Neural crest cell (in vitro differentiated cells): ENCODE results near the gene CREB3L4. TPM values are rescaled to one million over a fixed set of nuclear protein-coding genes. Genes with fewer than 3 reads are reported as not detected.

Source experiments
- DNase-seq: peaks from one replicate; pipeline ENCODE4 v3.0.0; 2021; ENCODE audit warnings: low read depth, mixed read lengths, low spot score
- H3K27ac Mint-ChIP-seq: one replicate; pipeline ENCODE4 v1.8.0; 2021; ENCODE audit warnings: mild to moderate bottlenecking, mixed read lengths; ENCODE audit not compliant: unreplicated experiment
- H3K27me3 Mint-ChIP-seq: 2 replicates; pipeline ENCODE4 v1.8.0; 2021; ENCODE audit warnings: low read depth, mild to moderate bottlenecking, mixed read lengths
- H3K36me3 Mint-ChIP-seq: 2 replicates; pipeline ENCODE4 v1.8.0; 2021; ENCODE audit warnings: low read depth, mild to moderate bottlenecking, mixed read lengths
- H3K4me1 Mint-ChIP-seq: 2 replicates; pipeline ENCODE4 v1.8.0; 2021; ENCODE audit warnings: mixed read lengths
- H3K4me3 Mint-ChIP-seq: one replicate; pipeline ENCODE4 v1.8.0; 2021; ENCODE audit warnings: mild to moderate bottlenecking, mixed read lengths
- H3K9me3 Mint-ChIP-seq: 2 replicates; pipeline ENCODE4 v1.8.0; 2021; ENCODE audit warnings: mixed read lengths
- total RNA-seq: library from RNA; stranded (reverse); gene quantifications from 2 replicates; pipeline ENCODE4 v1.2.1, GENCODE V29; 2021
- TF ChIP-seq, protein P1 (sequence below): fragments of 200-600 bp; sonication (generic); conservative IDR thresholded peaks from 2 replicates; pipeline ENCODE4 v1.5.0; 2021; ENCODE audit warnings: antibody characterized with exemption, mild to moderate bottlenecking

The CREB3L4 gene
- total RNA-seq, 1 donor from 2014 or later, result 20.0 TPM

DNA sequence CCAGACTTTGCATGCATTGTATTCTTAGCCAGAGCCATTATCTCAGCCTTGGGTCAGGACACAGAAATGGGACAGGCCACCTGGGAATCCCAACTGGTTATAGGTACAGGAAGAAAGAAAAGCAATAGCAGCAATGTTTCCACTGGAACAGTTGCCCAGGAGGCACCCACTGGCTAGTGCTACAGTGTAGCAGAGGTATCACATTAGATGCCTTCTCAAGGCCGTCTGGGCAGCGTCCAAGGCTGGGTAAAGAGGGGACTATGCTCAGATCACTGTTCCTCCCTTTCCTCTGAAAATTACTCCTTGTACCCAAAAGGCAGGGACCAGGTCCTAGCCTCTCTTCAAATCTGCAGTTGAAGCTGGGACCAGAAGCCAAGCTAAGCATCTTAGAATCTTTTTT lies 2.6 kb downstream of the CREB3L4 start:
- TF ChIP-seq, protein P1, sequence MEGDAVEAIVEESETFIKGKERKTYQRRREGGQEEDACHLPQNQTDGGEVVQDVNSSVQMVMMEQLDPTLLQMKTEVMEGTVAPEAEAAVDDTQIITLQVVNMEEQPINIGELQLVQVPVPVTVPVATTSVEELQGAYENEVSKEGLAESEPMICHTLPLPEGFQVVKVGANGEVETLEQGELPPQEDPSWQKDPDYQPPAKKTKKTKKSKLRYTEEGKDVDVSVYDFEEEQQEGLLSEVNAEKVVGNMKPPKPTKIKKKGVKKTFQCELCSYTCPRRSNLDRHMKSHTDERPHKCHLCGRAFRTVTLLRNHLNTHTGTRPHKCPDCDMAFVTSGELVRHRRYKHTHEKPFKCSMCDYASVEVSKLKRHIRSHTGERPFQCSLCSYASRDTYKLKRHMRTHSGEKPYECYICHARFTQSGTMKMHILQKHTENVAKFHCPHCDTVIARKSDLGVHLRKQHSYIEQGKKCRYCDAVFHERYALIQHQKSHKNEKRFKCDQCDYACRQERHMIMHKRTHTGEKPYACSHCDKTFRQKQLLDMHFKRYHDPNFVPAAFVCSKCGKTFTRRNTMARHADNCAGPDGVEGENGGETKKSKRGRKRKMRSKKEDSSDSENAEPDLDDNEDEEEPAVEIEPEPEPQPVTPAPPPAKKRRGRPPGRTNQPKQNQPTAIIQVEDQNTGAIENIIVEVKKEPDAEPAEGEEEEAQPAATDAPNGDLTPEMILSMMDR, result no peak
- no peaks in the 10 kb centered on the region for H3K27me3 Mint-ChIP-seq
- peaks cover 7% of the 10 kb centered on the region for H3K36me3 Mint-ChIP-seq
- no peak overlapping the region for H3K27ac Mint-ChIP-seq
- no peaks in the 10 kb centered on the region for H3K9me3 Mint-ChIP-seq
- no peak for DNase-seq
- peak overlapping the region; percentile 57 for H3K4me3 Mint-ChIP-seq
- H3K4me1 Mint-ChIP-seq, result peaks cover 34% of the 10 kb centered on the region

DNA sequence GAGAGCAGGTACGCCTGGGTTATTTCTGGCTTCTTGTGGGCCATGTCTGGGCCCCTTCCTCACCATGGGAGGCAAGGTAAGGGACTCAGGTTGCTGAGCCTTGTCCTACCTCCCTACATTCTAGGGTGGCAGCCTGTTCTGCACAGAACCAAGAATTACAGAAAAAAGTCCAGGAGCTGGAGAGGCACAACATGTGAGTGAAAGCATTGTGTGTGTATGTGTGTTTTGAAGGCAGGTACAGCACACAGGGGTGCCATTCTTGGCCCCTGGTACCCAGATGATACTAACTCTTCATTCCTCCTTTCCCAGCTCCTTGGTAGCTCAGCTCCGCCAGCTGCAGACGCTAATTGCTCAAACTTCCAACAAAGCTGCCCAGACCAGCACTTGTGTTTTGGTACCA lies 5.4 kb downstream of the CREB3L4 start:
- H3K27ac Mint-ChIP-seq, result no peak overlapping the region
- H3K4me3 Mint-ChIP-seq, result peak overlapping the region; percentile 75
- H3K9me3 Mint-ChIP-seq, result no peaks in the 10 kb centered on the region

DNA sequence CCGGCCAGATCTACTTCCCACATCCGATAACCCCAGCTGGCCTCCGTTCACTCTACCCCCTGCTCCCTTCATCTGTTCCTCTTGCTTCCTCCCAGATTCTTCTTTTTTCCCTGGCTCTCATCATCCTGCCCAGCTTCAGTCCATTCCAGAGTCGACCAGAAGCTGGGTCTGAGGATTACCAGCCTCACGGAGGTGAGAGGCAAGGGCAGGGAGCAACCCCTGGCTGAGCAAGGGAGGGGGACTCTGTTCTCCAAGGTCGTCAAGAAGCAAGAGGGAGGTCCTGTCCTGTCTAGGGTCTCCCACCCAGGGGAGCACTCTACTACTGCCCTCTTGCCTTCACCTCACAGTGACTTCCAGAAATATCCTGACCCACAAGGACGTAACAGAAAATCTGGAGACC lies 5.8 kb downstream of the CREB3L4 start:
- Mint-ChIP-seq H3K27me3 (no peaks in the 10 kb centered on the region), H3K4me1 (peaks cover 35% of the 10 kb centered on the region), H3K27ac (no peak overlapping the region), H3K4me3 (peak overlapping the region; percentile 85), H3K36me3 (peaks cover 8% of the 10 kb centered on the region), H3K9me3 (no peaks in the 10 kb centered on the region)
- DNase-seq, result no peak
- TF ChIP-seq, protein P1, result no peak

More for the DNA sequence above, 5.4 kb downstream of the CREB3L4 start:
- H3K27me3 Mint-ChIP-seq, result no peaks in the 10 kb centered on the region
- TF ChIP-seq, protein P1, result no peak
- DNase-seq, result no peak
- peaks cover 32% of the 10 kb centered on the region for H3K4me1 Mint-ChIP-seq
- H3K36me3 Mint-ChIP-seq, result peaks cover 8% of the 10 kb centered on the region

DNA sequence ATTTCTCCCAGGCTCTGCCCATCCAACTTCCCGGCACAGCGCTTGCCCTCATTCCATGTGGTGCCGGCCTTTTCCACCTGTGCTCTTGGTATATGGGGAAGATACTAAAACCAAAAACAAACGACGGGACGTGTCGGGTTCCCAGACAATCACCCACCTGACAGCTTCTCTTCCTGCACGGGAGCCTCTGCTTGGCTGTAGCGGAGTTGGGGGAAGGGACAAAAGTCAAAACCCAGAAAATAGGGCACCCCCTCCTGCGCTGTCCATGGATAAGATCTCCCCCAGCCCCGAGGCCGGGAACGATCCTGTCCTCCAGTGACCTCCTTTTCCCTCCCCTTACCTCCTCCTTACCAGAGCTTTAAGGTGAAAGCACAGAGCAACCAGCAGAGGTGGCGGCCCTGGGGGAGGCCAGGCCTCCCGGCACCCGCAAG lies 9.1 kb downstream of the CREB3L4 start:
- H3K4me1 Mint-ChIP-seq, result peaks cover 36% of the 10 kb centered on the region
- H3K4me3 Mint-ChIP-seq, result peak overlapping the region; percentile 100
- no peaks in the 10 kb centered on the region for H3K9me3 Mint-ChIP-seq
- H3K36me3 Mint-ChIP-seq, result peaks cover 10% of the 10 kb centered on the region
- H3K27ac Mint-ChIP-seq, result peak overlapping the region; percentile 92
- no peaks in the 10 kb centered on the region for H3K27me3 Mint-ChIP-seq
- TF ChIP-seq, protein P1, result no peak
- DNase-seq, result no peak

DNA sequence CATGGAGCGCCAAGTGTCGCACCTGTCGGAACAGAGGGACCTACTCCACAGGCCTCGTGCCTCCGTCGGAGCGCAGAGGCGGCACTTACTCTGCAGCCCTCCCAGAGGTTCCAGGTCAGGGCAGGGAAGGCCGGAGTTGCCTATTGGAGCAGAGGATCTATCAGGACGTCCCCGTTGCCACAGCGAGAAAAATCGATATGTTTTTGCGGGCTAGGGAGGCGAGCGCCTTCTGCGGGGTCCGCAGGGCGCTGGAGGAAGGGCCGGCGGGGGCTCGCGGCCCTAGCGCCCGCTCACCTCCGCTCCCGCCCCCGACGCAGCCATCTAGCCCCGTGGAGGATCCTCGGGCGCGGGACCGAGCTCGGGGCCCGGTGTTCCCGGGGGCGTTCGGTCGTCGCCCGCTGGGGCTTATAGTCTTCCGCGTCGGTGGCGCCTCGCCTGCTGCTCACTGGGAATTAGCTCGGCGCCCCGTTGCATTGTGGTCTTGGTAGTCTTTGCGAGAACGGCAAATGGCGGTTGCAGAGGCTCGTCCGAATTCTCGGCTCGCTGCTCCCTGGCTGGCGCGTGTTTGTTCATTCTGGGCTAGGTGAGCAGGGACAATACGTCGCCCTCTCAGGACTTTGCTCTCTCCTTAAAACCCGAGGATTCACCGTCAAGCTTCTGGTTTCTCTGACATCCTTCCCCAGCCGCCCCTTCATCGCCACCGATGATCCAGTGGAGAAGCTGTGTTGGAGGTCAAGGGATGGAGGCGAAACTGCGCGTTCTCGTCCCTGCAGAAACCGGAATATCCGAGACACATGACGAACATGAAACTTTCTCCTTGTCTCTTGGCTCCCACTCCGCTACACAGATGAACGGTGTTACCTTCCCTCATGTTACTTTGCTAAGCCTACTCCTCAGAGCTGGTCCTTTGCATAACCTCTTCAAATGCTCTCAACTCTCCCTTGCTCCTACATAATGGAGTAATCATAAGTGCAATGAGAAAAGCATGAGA lies 9.8 kb downstream of the CREB3L4 start, which contains the start of gene JTB:
TSS of gene JTB (minus strand) at position 425 of the 991 bp plus-strand sequence. CDS start at position 3, 422 bp downstream.
- Mint-ChIP-seq H3K27me3 (no peaks in the 10 kb centered on the region), H3K27ac (peak within 1 kb of the TSS; percentile 96), H3K4me3 (peak within 1 kb of the TSS; percentile 100), H3K4me1 (peaks cover 36% of the 10 kb centered on the region), H3K36me3 (peaks cover 12% of the 10 kb centered on the region), H3K9me3 (no peaks in the 10 kb centered on the region)
- DNase-seq, result peak; percentile 75
- TF ChIP-seq, protein P1, result peak; percentile 23
